Measurements from ENCODE around the gene HYI.
"Not testable (repeated sequence)": the region's sequence is repeated elsewhere in the genome, so short reads cannot be mapped to it uniquely, and the experiment has no call there.

Gene HYI

GRCh38 chr1:43453442-43454269, at the start of gene HYI:
TSS of gene HYI (minus strand) at chr1:43453931. CDS start at chr1:43453793, 138 bp downstream.
- TF ChIP-seq CTCF (IDR thresholded peaks at IDR 0.05; ENCODE audit: insufficient read depth, low read depth, low read length, missing control alignments), result no peak
- peak; percentile 87 for DNase-seq (ENCODE audit: low read depth)
- peak within 1 kb of the TSS; percentile 89 for H3K4me3 ChIP-seq (ENCODE audit: low read depth, low read length)

GRCh38 chr1:43501806-43502205, 48.1 kb upstream of the HYI start:
- not testable (repeated sequence) for DNase-seq (ENCODE audit: low read depth); H3K4me3 ChIP-seq (ENCODE audit: low read depth, low read length)

- no peak for DNase-seq (ENCODE audit: low read depth)
- no peak for TF ChIP-seq CTCF (IDR thresholded peaks at IDR 0.05; ENCODE audit: insufficient read depth, low read depth, low read length, missing control alignments)
- no peak overlapping the region for H3K4me3 ChIP-seq (ENCODE audit: low read depth, low read length)
Measured at GRCh38 chr1:43499898-43500297, 46.2 kb upstream of the HYI start.

GRCh38 chr1:43495204-43495603, 41.5 kb upstream of the HYI start:
- DNase-seq (ENCODE audit: low read depth), result no peak
- TF ChIP-seq CTCF (IDR thresholded peaks at IDR 0.05; ENCODE audit: insufficient read depth, low read depth, low read length, missing control alignments), result no peak
- no peak overlapping the region for H3K4me3 ChIP-seq (ENCODE audit: low read depth, low read length)

- no peak for TF ChIP-seq CTCF (IDR thresholded peaks at IDR 0.05; ENCODE audit: insufficient read depth, low read depth, low read length, missing control alignments)
- no peak overlapping the region for H3K4me3 ChIP-seq (ENCODE audit: low read depth, low read length)
- DNase-seq (ENCODE audit: low read depth), result no peak
Measured at GRCh38 chr1:43493661-43494450, 40.1 kb upstream of the HYI start.

GRCh38 chr1:43492826-43493225, 39.1 kb upstream of the HYI start:
- H3K4me3 ChIP-seq (ENCODE audit: low read depth, low read length), result no peak overlapping the region
- DNase-seq (ENCODE audit: low read depth), result no peak
- TF ChIP-seq CTCF (IDR thresholded peaks at IDR 0.05; ENCODE audit: insufficient read depth, low read depth, low read length, missing control alignments), result no peak

- H3K4me3 ChIP-seq (ENCODE audit: low read depth, low read length), result no peak overlapping the region
- TF ChIP-seq CTCF (IDR thresholded peaks at IDR 0.05; ENCODE audit: insufficient read depth, low read depth, low read length, missing control alignments), result no peak
- DNase-seq (ENCODE audit: low read depth), result no peak
Measured at GRCh38 chr1:43491061-43491460, 37.3 kb upstream of the HYI start.
